ENCODE results near the gene FXYD6. TPM values are rescaled to one million over a fixed set of nuclear protein-coding genes. Genes with fewer than 3 reads are reported as not detected.
"Not testable (repeated sequence)": the region's sequence is repeated elsewhere in the genome, so short reads cannot be mapped to it uniquely, and the experiment has no call there.

FXYD6 gene
- polyA plus RNA-seq, 3 donors, result 116 to 131 (median 122) TPM

DNA sequence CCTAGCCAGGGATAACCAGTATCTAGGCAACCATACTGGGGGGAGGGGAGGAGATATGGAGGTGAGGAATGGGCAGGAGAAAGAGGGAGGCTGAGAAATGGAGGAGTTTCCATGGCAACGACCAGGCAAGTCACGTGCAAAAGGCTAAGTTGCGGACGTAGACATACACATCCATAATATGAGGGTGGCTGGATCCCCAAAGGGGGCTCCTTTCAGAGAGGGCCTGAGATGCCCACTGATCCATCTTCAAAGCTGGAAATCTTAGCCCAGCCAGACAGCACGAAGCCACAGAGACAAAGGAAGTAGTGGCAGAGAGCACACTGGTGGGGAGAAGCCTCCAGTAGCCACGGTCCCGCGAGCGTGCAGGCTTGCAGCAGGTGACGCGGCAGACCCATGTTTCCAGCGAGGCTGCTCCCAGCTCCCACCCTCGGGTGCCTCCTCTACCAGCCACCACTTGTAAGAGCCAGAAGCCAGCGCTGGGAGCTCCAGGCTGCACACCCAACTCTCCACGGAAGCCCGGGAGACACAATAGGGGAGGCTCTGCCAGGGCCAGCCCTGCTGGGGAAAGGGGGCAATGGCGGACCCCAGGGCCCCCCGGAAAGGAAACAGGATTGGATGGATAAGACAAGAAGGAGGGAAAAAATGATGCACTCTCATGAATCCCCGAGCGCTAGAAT lies 938 bp downstream of the FXYD6 start:
- no peak for DNase-seq (ENCODE audit: extremely low read depth in 1 of 11, low read depth in 9 of 11, low spot score in 4 of 11)

DNA sequence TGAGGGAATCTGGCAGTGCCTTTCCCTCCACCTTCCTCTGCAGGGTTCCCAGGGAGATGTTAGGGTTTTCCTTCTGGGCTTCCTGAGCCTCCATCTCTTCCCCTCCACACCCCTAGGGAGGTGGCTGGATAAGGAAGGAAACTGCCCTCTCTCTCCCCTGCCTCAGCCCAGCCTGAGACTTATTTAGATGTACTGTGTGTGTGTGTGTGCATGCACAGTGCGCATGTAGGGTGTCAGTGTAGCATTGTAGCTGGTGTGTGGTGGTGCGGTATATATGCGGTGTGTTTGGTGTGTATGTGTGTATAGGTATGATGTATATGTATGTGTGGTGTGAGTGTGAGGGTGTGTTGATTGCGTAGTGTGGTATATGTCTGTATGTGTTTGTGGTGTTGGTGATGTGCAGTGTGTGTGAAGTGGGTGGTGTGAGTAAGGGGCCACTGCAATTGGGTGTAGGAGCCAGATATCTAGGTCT lies 1.5 kb downstream of the FXYD6 start:
- DNase-seq (ENCODE audit: extremely low read depth in 1 of 11, low read depth in 9 of 11, low spot score in 4 of 11), result no peak

DNA sequence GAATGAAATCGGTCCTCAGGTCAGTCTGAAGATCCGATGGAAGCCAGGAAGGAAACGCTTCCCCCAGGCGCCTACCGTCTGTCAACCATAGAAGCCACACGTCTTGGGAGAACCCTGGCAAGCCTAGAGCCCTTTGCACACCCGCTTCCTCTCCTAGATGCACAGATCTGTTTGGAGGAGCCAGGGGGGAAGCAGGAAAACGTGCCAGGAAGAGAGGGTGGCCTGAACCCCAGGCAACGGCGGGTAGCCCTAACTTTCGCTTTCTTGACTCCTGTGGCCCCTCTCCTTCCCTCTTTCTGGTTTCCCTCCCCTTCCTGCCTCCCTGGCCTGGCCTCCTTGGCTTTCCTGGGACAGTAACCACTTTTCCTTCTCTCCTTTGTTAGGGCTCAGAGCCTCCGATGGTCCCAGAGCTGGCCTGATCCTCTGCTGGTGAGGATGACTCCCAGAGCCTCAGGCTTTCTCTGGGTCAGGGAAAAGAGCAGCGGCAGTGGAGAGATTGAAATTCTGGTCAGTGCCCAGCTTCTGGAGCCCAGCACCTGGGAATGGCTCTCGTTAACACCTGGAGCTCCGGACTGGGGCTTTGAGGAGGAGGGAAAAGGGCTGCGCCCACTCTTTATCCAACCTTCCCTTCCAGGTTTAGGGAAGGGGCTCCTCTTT lies 2.1 kb downstream of the FXYD6 start:
- no peak for DNase-seq (ENCODE audit: extremely low read depth in 1 of 11, low read depth in 9 of 11, low spot score in 4 of 11)

DNA sequence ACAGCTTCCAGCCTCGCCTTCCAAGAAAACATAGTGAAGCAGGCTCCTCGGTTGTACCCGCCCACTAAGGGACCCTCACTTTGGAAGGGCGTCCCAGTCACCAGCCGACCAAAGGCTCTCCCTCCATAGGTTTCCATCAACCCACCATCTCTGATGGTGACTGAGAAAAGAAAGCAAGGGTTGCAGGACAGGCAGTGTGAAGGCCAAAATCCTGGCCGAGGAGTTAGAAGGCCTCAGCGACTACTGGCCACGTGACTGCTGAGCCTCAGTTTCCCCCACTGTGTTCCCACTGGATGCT lies 2.7 kb downstream of the FXYD6 start:
- no peak for DNase-seq (ENCODE audit: extremely low read depth in 1 of 11, low read depth in 9 of 11, low spot score in 4 of 11)

DNA sequence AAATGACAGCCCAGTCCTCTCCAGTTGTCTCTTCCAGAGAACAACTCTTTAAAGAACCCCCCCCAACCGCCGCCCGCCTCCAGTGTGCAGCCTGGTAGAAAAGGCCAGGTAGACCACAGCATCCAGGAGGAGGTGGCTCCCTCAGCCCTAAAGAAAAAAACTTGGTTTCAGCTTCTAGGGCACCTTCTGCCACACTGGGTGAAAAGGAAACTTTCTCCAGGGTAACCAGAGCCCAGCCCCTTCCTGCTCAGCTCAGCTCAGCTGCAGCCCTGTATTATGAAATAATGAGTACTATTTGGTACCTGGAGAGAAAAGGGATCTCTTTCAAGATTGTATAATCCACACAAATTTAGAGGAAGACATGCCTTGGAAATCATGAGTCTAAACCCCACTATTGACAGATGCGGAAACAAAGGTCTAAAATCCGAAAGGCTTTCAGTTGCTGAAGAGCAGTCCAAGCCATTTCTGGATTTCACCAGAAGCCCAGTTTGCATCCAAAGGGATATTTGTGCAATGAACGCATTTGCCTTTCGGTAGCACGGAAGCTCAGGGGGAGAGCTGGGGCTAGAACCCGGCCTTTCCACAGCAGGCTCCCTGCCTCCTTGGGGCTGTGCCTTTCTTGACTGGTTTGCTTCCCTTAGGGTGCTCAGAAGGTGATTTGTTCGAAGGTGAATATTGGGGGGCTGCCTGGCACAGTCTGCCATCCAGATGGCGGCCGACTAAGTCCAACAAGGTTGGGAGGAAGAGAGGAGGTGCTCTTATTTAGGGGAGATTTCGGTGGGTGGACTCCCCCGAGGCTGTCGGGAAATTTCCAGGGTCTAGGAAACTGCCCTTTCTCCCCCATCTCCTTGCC lies 3.3 kb downstream of the FXYD6 start:
- no peak for DNase-seq (ENCODE audit: extremely low read depth in 1 of 11, low read depth in 9 of 11, low spot score in 4 of 11)

DNA sequence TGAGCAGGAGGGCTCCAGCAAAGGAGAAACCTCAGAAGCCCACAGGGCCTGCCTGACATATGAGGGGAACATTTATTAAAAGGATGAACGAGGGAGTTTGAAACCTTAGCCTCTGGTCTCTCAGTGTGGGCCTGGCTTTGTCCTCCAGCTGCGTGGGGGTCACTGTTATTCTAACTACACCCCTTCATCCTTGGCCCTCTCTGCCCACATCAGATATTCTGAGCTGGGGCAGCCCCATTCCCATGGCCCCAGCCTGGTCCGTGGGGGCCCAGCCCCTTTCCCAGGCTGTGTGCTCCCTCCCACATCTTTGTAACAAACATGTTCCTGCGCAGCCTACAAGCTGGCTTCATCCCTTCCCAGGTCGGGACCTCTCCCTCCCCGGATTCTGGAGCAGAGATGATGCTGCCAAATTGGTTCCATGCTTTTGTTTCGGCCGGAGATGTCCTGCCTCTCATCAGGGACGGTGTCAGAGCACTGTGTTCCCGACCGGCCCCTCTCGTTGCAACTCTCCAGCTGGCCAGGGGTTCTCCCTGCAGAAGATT lies 4.0 kb downstream of the FXYD6 start:
- DNase-seq (ENCODE audit: extremely low read depth in 1 of 11, low read depth in 9 of 11, low spot score in 4 of 11), result no peak

DNA sequence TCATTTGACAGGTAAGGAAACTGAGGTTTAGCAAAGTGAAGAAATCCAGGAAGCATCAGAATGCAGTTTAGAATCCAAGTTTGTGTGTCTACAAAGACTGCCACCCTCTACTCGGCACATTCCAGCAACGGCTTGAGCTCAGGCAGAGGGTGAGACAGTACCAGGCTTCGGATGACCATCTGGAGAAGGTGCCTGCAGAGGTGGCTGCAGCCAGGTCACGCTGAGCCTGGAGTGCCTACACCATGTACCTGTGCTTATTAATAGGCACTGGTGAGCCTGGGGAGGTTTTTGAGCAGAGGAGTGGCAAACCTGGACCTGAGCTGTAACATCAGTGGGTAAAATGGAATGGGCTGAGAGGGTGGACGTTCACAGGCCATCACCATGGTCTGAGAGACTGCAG lies 4.7 kb downstream of the FXYD6 start:
- no peak for DNase-seq (ENCODE audit: extremely low read depth in 1 of 11, low read depth in 9 of 11, low spot score in 4 of 11)

DNA sequence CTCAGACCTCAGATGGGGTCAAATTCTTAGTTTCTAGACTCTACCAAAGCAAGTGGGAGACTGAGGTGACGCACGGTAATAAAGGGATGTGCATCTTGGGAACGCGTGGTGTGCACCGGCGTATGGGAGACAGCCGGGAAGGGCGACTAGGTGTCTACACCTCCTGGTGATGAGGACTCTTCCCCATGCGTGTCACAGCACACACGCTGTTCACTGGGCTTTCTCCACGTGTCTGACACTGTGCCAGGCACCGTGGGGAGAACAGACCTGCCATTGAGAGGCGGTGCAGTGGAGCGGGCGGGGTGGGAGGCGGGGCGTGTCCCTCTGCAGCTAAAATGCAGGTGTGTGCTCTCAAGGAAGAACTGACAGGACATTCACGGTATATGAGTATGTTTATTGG lies 5.3 kb downstream of the FXYD6 start:
- no peak for DNase-seq (ENCODE audit: extremely low read depth in 1 of 11, low read depth in 9 of 11, low spot score in 4 of 11)

DNA sequence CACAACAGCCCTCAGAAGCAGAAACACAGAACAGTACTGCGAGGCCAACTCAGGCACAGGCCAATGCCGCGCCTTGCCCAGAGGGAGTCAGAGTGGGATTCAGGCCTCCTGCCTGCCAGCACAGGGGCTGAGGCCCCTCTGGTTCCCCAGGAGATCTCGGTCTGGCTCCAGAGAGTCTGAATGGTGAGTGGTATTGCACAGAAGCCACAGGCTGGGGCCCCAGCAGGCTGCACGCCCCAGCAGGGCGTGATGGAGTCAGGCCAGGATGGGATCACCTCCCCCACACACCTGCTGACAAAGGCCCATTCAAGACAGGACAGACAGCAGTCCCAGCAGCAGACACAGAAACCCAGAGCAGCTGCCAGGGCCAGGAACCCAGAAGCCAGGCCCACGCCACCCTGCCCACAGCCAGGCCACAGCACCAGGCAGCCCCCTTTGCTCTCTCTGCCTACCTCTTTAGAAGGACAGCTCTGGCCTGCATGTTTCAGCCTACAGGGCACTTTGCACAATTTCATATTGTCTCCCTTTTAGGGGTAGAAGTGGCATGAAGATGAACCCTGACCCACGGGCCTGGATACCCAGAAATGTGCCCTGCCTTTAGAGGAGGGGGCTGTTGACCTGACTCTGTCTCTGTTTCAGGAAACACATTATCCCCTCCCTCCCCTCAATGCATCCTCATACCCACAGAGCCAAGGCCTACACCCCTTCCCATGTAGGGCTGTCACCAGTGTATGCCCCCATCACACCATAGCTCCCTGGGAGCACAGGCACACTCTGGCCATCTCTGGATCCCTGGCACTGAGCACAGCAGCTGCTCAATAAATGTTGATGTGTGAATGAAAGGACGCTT lies 6.1 kb downstream of the FXYD6 start:
- no peak for DNase-seq (ENCODE audit: extremely low read depth in 1 of 11, low read depth in 9 of 11, low spot score in 4 of 11)

DNA sequence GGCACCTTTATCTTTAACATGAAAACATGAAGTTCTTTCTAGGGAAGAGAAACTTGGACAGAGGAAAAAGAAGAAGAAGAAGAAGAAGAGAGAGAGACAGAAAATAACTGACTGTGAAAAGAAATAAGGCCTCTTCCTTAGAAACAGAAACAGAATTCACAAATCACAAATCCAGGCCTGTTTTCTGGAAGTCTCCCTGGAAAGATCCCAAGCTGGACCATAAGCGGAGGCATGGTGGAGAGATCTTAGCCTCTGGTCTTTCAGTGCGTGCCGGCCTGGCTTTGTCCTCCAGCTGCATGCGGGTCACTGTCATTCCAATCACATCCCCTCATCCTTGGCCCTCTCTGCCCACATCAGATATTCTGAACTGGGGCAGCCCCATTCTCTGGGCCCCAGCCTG lies 6.9 kb downstream of the FXYD6 start:
- no peak for DNase-seq (ENCODE audit: extremely low read depth in 1 of 11, low read depth in 9 of 11, low spot score in 4 of 11)

DNA sequence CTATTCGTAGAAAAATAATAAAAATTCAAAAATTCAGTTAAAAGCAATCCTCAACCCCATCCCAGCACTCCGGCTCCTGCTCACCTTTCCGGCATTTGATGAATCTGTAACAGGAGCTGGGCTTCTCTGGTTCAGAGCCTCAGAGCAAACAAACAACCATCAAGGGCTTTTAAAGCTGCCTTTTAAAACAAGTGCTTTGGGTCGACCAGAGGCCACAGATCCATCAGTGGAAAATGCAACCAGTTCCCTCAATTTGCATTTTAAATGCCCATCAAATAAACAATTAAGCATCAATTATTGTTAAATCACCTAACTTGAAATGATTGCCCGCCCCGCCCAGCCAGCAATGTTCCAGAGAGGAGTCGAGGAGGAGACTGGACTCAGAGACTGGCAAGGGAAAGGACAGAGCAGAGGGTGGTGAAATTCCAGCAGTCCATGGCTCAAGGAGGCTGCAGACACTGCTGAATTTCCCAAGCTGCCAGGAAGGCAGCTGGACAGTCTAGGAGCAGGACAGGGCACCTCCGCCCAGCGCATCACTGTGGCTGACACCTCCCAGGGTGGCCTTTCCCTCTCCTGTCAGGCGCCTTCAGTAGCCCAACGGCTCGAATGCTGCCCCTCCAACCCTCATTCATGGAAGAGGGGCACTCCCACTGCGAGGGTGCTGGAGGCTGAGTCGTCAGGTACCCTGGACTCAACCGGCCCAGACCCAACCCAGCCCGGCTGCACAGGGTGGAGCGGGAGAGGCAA lies 7.5 kb downstream of the FXYD6 start:
- DNase-seq (ENCODE audit: extremely low read depth in 1 of 11, low read depth in 9 of 11, low spot score in 4 of 11), result no peak

DNA sequence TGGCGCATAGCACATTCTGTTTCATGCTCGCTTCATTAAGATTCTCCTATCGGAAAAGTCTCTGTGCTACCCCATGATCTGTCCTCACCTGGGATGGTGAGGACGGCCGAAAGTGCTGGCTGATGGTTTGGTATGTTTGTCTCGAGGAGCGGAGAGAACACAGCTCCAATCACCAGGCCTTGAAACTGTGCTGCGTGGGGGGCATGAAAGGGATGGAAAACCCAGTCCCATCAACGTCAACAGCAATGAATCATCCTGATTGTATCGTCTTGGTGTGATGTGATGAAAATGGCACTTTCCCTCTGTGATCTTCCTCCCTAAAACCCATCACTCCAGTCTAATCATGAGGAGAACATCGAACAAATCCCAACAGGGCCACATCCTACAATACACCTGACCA lies 8.4 kb downstream of the FXYD6 start:
- no peak for DNase-seq (ENCODE audit: extremely low read depth in 1 of 11, low read depth in 9 of 11, low spot score in 4 of 11)

DNA sequence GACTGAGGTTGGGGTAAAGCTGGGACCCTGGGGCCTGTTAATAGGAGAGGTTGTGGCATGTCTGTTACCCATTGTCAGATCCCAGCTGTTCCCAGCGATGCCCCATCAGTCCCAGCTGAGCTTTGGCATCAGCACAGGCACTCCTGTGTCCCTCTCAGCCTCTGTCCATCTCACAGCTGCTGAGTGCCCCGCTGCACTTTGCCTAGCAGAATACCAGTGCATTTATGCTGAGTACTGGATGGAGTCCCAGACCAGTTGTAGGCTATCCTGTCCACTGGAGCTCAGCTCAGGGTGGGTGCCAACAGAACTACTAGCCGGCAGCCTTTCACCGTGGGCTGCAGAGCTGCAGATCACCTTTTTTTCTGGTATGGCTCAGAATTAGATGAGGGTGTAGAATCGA lies 9.9 kb downstream of the FXYD6 start:
- no peak for DNase-seq (ENCODE audit: extremely low read depth in 1 of 11, low read depth in 9 of 11, low spot score in 4 of 11)

DNA sequence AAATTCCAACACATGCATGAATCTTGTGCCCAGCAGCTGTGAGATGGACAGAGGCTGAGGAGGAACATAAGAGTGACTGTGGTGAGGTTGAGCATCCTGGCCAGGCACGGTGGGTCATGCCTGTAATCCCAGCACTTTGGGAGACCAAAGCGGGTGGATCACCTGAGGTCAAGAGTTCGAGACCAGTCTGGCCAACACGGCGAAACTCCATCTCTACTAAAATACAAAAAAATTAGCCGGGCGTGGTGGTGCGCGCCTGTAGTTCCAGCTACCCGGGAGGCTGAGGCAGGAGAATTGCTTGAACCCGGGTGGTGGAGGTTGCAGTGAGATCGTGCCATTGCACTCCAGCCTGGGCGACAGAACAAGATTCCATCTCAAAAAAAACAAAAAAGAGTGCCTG lies 10.9 kb downstream of the FXYD6 start:
- DNase-seq (ENCODE audit: extremely low read depth in 1 of 11, low read depth in 9 of 11, low spot score in 4 of 11), result not testable (repeated sequence)

DNA sequence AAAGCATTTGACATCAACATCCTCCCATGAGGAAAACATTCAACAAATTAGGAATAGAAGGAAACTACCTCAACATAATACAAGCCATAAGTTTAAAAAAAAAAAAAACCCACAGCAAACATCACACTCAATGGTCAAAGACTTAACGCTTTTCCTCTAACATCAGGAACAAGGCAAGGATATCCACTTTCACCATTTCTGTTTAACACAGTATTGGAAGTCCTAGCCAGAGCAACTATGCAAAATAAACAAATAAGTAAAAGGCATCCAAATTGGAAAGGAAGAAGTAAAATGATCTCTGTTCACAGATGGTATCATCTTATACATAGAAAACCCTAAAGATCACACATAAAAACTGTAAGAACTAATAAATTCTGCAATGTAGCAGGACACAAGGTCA lies 13.1 kb downstream of the FXYD6 start:
- no peak for DNase-seq (ENCODE audit: extremely low read depth in 1 of 11, low read depth in 9 of 11, low spot score in 4 of 11)

DNA sequence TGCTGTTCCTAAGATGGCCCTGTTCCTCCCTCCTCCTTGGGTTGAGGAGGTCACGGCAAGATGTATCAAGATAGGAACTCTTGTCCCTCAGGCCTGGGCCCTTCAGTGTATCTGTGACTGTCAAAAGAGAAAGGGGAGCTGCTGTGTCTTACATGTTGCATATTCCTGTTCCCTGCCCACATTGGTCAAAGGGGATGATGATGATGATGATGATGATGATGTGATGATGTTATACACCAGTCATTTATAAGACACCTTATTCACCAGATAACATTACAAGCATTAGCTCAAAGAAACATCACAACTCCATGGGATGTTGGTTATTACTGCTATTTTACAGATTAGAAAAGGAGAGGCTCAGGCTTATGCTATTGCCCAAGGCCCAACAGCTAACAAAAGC lies 13.7 kb downstream of the FXYD6 start:
- DNase-seq (ENCODE audit: extremely low read depth in 1 of 11, low read depth in 9 of 11, low spot score in 4 of 11), result no peak

DNA sequence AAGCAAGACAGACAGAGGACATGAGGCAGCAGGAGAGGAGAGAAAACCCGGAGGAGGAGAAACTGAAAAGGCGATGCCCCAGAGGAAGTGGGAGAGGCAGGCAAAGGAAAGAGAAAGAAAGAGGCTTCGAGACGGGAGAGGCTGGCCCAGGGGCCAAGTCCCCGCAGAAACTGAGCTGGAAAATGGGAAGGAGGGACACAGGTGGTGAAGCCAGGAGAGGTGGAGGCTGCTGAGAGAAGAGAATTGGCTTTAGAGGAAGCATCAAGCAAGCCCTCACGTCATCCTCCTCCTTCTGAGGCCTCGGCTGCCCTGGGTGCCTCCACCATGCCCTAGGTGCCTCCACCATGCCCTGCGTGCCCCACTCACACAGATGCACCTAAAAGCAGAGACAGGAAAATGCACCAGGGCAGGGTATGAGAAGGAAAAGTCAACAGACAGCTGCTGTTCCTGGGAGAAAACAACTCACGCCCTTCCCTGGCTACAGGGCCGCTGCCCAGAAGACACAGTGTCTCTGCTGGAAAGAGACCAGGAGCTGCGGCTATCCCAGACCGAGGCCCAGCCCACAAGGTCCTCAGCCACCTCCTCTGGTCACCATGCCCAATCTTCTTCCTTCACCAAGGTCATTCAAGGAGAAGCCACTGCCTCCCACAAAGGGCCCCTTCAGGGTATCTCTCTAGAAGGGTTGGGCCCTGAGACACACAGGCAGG lies 14.3 kb downstream of the FXYD6 start:
- DNase-seq (ENCODE audit: extremely low read depth in 1 of 11, low read depth in 9 of 11, low spot score in 4 of 11), result no peak

Data from renal cortex interstitium (tissue), 11 donors.